NCI-H2029 (cell line): Measurements from ENCODE around the gene ZNF627.
"Not testable (repeated sequence)": the region's sequence is repeated elsewhere in the genome, so short reads cannot be mapped to it uniquely, and the experiment has no call there.

Experiments
- DNase-seq: peaks from one replicate; lab custom pipeline; 2025; lab: John Stamatoyannopoulos, UW

Gene ZNF627

GRCh38 chr19:11574689-11575088, 22.6 kb upstream of the ZNF627 start:
- no peak for DNase-seq

- DNase-seq, result no peak
Measured at GRCh38 chr19:11576227-11576626, 21.1 kb upstream of the ZNF627 start.

- no peak for DNase-seq
Measured at GRCh38 chr19:11577451-11578257, 19.6 kb upstream of the ZNF627 start, which contains the start of gene ACP5. ACP5 (minus strand) TSS chr19:11577645; CDS start chr19:11577317, 328 bp downstream.

- DNase-seq, result no peak
Measured at GRCh38 chr19:11578258-11579142, 18.8 kb upstream of the ZNF627 start.

GRCh38 chr19:11580116-11580515, 17.2 kb upstream of the ZNF627 start:
- DNase-seq, result no peak

- no peak for DNase-seq
Measured at GRCh38 chr19:11581740-11582139, 15.5 kb upstream of the ZNF627 start.

GRCh38 chr19:11586331-11586730, 11.0 kb upstream of the ZNF627 start:
- no peak for DNase-seq

GRCh38 chr19:11587302-11587974, 9.8 kb upstream of the ZNF627 start:
- DNase-seq, result peak; percentile 52

GRCh38 chr19:11587975-11588631, 9.2 kb upstream of the ZNF627 start:
- peak; percentile 33 for DNase-seq

- no peak for DNase-seq
Measured at GRCh38 chr19:11594084-11594483, 3.2 kb upstream of the ZNF627 start.

GRCh38 chr19:11596156-11596555, 1.1 kb upstream of the ZNF627 start:
- DNase-seq, result no peak

- DNase-seq, result no peak
Measured at GRCh38 chr19:11598103-11598483, 810 bp downstream of the ZNF627 start.

- no peak for DNase-seq
Measured at GRCh38 chr19:11598746-11599145, 1.5 kb downstream of the ZNF627 start.

- DNase-seq, result not testable (repeated sequence)
Measured at GRCh38 chr19:11599704-11600103, 2.4 kb downstream of the ZNF627 start.

GRCh38 chr19:11606484-11606883, 9.2 kb downstream of the ZNF627 start:
- DNase-seq, result no peak

- DNase-seq, result no peak
Measured at GRCh38 chr19:11611730-11612129, 14.4 kb downstream of the ZNF627 start.

- no peak for DNase-seq
Measured at GRCh38 chr19:11612816-11613511, 15.7 kb downstream of the ZNF627 start.

GRCh38 chr19:11617180-11618062, 20.1 kb downstream of the ZNF627 start:
- DNase-seq, result no peak

GRCh38 chr19:11620553-11620952, 23.3 kb downstream of the ZNF627 start:
- no peak for DNase-seq

- not testable (repeated sequence) for DNase-seq
Measured at GRCh38 chr19:11622401-11622800, 25.1 kb downstream of the ZNF627 start.
